GM18519 (cell line): ENCODE data around the gene DIS3L2.

Experiments used
- ATAC-seq: cut with Tn5 transposase; IDR thresholded peaks from one replicate; pipeline ENCODE4 v1.9.1; 2021; ENCODE audit warnings: mild to moderate bottlenecking, moderate library complexity; ENCODE audit not compliant: unreplicated experiment, low FRiP score

The DIS3L2 gene

GRCh38 chr2:231951452-231952035 lies 10.0 kb upstream of the DIS3L2 start:
- ATAC-seq: no peak

GRCh38 chr2:231955758-231956472 lies 5.6 kb upstream of the DIS3L2 start:
- ATAC-seq: no peak

- no peak for ATAC-seq
Observed at GRCh38 chr2:231957913-231958763, 3.4 kb upstream of the DIS3L2 start.

GRCh38 chr2:231960810-231961348 lies 634 bp upstream of the DIS3L2 start:
- ATAC-seq: no peak

- ATAC-seq: no peak
Observed at GRCh38 chr2:231965102-231965501, 3.6 kb downstream of the DIS3L2 start.

GRCh38 chr2:231966886-231967285 lies 5.4 kb downstream of the DIS3L2 start:
- no peak for ATAC-seq

- ATAC-seq: no peak
Observed at GRCh38 chr2:231968820-231969219, 7.3 kb downstream of the DIS3L2 start.

- no peak for ATAC-seq
Observed at GRCh38 chr2:231970461-231970860, 8.9 kb downstream of the DIS3L2 start.

- no peak for ATAC-seq
Observed at GRCh38 chr2:231975001-231975400, 13.5 kb downstream of the DIS3L2 start.

GRCh38 chr2:231977430-231977829 lies 15.9 kb downstream of the DIS3L2 start:
- ATAC-seq: no peak

GRCh38 chr2:231984992-231985391 lies 23.5 kb downstream of the DIS3L2 start:
- ATAC-seq: no peak

GRCh38 chr2:231985823-231986261 lies 24.3 kb downstream of the DIS3L2 start:
- no peak for ATAC-seq

- no peak for ATAC-seq
Observed at GRCh38 chr2:231987124-231987727, 25.7 kb downstream of the DIS3L2 start.

GRCh38 chr2:231988179-231988866 lies 26.8 kb downstream of the DIS3L2 start:
- no peak for ATAC-seq

GRCh38 chr2:231991664-231992063 lies 30.2 kb downstream of the DIS3L2 start:
- no peak for ATAC-seq

GRCh38 chr2:231992888-231993287 lies 31.4 kb downstream of the DIS3L2 start:
- ATAC-seq: no peak

- ATAC-seq: no peak
Observed at GRCh38 chr2:231996797-231997540, 35.5 kb downstream of the DIS3L2 start.

- no peak for ATAC-seq
Observed at GRCh38 chr2:231998046-231998445, 36.5 kb downstream of the DIS3L2 start.

- ATAC-seq: no peak
Observed at GRCh38 chr2:232000439-232000838, 38.9 kb downstream of the DIS3L2 start.
